LNCAP (cell line): ENCODE data around the gene DDX20.

Experiments
- TF ChIP-seq, protein P1 (sequence below): fragments of 450-650 bp; IDR thresholded peaks from 2 replicates; pipeline ENCODE4 v1.5.1; 2017; ENCODE audit warnings: mild to moderate bottlenecking

DDX20 gene

DNA sequence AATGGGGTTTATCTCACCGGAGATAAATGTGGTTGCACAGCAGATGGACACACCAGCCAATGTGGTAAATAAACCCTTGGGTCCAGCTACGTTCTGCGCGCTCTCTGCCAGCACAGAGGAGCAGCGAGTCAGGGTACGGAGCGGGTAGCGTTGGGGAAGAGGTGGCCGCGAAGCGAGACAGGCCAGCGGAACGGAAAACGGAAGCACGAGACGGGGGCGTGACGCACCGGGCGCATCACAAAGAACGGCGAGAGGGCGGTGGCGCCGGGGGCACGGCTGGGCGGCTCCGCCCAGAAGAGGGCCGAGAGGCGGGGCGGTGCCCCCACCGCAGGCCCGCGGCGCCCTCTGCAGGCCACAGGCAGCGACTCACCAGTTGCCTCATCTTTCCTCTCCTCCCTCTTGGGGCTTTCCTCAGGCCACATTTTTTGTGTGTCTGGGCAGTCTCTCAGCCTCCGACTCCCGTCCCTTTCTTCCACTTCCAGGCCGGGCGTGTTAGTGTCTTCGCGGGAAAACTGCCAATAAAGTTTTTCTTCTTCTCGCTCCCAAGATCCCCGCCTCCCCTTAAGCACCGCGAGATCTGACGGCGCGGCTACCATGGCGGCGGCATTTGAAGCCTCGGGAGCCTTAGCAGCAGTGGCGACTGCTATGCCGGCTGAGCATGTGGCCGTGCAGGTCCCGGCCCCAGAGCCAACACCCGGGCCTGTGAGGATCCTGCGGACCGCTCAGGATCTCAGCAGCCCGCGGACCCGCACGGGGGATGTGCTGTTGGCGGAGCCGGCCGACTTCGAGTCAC lies at the start of gene DDX20:
TSS of gene DDX20 (plus strand) at position 571 of the 793 bp plus-strand sequence. CDS start at position 595, 24 bp downstream.
- TF ChIP-seq, protein P1, sequence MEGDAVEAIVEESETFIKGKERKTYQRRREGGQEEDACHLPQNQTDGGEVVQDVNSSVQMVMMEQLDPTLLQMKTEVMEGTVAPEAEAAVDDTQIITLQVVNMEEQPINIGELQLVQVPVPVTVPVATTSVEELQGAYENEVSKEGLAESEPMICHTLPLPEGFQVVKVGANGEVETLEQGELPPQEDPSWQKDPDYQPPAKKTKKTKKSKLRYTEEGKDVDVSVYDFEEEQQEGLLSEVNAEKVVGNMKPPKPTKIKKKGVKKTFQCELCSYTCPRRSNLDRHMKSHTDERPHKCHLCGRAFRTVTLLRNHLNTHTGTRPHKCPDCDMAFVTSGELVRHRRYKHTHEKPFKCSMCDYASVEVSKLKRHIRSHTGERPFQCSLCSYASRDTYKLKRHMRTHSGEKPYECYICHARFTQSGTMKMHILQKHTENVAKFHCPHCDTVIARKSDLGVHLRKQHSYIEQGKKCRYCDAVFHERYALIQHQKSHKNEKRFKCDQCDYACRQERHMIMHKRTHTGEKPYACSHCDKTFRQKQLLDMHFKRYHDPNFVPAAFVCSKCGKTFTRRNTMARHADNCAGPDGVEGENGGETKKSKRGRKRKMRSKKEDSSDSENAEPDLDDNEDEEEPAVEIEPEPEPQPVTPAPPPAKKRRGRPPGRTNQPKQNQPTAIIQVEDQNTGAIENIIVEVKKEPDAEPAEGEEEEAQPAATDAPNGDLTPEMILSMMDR = peak; percentile 95

GRCh38 chr1:111706921-111707320 lies 48.8 kb upstream of the DDX20 start:
- TF ChIP-seq, protein P1 = no peak

GRCh38 chr1:111707906-111708305 lies 47.8 kb upstream of the DDX20 start:
- TF ChIP-seq, protein P1 = no peak

DNA sequence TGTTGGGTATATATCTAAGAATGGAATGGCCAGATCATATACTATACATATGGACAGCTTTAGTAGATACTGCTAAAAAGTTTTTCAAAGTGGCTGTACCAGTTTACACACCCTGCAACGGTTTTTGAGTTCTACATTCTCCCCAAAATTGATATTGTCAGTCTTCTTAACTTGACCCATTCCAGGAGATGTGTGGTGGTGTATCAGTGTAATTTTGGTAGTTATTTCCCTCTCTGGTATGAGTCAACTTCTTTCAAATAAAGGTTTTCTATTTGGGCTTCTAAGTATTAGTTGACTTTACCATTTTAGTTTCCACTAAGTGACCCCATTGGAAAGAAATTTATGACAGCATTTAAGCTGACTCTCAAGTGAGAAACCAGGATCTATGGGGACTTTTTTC lies 45.7 kb upstream of the DDX20 start:
- TF ChIP-seq, protein P1 = no peak

- TF ChIP-seq, protein P1 = no peak
These were observed 39.4 kb upstream of the DDX20 start for GRCh38 chr1:111716333-111716732.

DNA sequence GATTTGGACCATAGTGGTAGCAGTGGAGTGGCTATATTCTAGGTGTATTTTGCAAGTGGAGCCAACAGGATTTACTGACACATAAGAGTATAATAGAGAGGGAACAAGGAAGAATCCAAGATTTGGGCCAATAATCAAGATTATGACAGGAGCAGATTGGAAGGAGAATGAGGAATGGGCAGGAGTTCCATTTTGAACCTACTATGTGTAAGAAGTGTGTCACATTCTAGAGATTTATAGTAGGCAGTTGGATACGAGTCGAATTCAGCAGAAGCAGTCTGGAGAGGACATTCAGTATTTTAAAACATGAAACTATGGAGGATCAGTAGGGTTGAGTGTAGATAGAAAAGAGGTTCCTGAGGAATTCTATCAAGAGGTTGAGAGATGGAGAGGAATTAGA lies 38.3 kb upstream of the DDX20 start:
- TF ChIP-seq, protein P1 = no peak

DNA sequence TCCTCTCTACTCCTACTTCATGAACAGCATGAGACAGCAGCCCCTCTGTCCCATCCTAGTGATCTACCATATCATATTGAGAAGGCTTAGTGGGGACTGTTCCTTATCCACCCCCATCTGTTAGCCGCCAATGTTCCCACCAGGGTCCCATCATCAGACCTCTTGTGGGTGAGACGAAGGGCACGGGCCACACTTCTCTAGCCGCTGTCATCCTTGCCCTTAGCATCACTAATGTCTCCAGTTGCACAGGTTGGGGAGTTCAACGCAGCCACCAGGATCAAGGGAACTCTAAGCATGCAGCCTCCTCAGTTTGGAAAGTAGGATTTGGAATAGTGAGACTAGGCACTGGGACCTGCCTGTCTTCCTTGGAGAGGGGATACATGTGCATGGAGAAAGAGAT lies 36.6 kb upstream of the DDX20 start:
- TF ChIP-seq, protein P1 = no peak
